Breast epithelium (tissue), 3 donors: ENCODE results near the gene ALK.

Experiments used
- POLR2A ChIP-seq: fragments of 450-650 bp; IDR thresholded peaks from one replicate; pipeline ENCODE4 v1.6.1; 2016; ENCODE audit warnings: antibody characterized with exemption, mild to moderate bottlenecking, moderate library complexity
- TF ChIP-seq, protein P1 (sequence below), 3 donors: fragments of 450-650 bp; IDR thresholded peaks; one replicate each; pipeline ENCODE4 v1.5.1; 2016 to 2017; ENCODE audit warnings: antibody characterized with exemption in 3 of 3, mild to moderate bottlenecking in 3 of 3, moderate library complexity in 3 of 3

DNA sequence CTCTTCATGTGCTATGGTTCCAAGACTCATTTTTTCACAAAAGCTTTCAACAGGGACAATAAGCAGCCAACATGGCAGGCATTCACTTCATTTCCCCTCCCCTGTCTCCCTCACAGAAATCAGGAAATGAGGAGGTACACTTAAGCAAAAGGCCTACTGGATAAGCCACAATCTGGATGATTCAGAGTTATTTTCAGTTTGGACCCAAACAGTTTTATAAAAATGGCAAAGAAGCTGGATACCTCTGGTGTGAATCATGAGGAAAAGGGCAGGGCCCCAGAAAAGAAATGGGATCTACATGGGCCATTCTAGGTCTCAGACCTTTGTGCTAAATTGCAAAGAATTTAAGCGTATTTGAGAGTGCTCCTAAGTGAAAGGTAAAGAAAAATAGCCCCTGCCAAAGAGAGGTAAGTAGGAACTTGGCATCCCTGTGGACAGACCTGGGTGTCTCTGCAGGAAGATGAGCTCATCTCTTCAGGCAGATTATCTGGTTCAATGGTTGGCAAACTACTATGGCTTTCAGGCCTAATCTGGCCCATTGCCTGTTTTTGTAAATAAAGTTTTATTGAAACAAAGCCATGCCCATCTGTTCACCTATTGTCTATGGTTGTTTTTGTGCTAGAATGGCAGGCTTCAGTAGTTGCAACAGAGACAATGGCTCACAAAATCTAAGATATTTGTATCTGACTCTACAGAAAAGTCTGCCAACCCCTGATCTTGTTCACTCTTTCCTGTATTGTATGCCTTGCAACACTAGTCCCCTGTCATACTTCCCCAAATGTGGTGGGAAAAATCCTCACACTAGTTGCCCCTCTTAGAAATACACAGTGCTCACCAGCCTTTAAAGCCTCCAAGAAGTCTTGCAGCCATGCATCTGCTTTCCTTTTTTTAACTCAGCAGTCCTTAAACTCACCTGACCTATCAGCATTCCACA is 315.0 kb downstream of the ALK start:
- TF ChIP-seq, protein P1, sequence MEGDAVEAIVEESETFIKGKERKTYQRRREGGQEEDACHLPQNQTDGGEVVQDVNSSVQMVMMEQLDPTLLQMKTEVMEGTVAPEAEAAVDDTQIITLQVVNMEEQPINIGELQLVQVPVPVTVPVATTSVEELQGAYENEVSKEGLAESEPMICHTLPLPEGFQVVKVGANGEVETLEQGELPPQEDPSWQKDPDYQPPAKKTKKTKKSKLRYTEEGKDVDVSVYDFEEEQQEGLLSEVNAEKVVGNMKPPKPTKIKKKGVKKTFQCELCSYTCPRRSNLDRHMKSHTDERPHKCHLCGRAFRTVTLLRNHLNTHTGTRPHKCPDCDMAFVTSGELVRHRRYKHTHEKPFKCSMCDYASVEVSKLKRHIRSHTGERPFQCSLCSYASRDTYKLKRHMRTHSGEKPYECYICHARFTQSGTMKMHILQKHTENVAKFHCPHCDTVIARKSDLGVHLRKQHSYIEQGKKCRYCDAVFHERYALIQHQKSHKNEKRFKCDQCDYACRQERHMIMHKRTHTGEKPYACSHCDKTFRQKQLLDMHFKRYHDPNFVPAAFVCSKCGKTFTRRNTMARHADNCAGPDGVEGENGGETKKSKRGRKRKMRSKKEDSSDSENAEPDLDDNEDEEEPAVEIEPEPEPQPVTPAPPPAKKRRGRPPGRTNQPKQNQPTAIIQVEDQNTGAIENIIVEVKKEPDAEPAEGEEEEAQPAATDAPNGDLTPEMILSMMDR (IDR thresholded peaks at IDR 0.05) = no peak
- no peak for TF ChIP-seq POLR2A
